HK-2 (cell line): Measurements from ENCODE around the gene KLK1.

Experiments
- DNase-seq: peaks from one replicate; pipeline ENCODE4 v3.0.0-alpha.2; 2018; ENCODE audit not compliant: unreplicated experiment

The KLK1 gene

GRCh38 chr19:50836543-50837195, 13.1 kb upstream of the KLK1 start:
- DNase-seq: no peak

GRCh38 chr19:50835785-50836542, 12.4 kb upstream of the KLK1 start:
- DNase-seq: peak; percentile 82

GRCh38 chr19:50835103-50835784, 11.7 kb upstream of the KLK1 start:
- DNase-seq: peak; percentile 37

GRCh38 chr19:50833802-50834167, 10.2 kb upstream of the KLK1 start:
- DNase-seq: no peak

GRCh38 chr19:50833117-50833801, 9.7 kb upstream of the KLK1 start, which contains the start of gene KLK15:
Gene KLK15, minus strand, starts transcription at chr19:50833574. Its CDS starts 2,082 bp downstream, at chr19:50831492.
- DNase-seq: no peak

- DNase-seq: no peak
Observed at GRCh38 chr19:50832666-50833065, 9.1 kb upstream of the KLK1 start.

GRCh38 chr19:50831026-50831396, 7.4 kb upstream of the KLK1 start:
- DNase-seq: no peak

- no peak for DNase-seq
Observed at GRCh38 chr19:50830266-50831025, 6.9 kb upstream of the KLK1 start.

- DNase-seq: no peak
Observed at GRCh38 chr19:50829801-50830200, 6.2 kb upstream of the KLK1 start.

- no peak for DNase-seq
Observed at GRCh38 chr19:50827476-50827875, 3.9 kb upstream of the KLK1 start.

- DNase-seq: no peak
Observed at GRCh38 chr19:50826492-50827240, 3.1 kb upstream of the KLK1 start.

- DNase-seq: no peak
Observed at GRCh38 chr19:50822661-50823208, 852 bp downstream of the KLK1 start.

- no peak for DNase-seq
Observed at GRCh38 chr19:50821622-50822021, 2.0 kb downstream of the KLK1 start.

GRCh38 chr19:50821248-50821612, 2.4 kb downstream of the KLK1 start:
- DNase-seq: no peak

- DNase-seq: no peak
Observed at GRCh38 chr19:50820549-50821247, 2.9 kb downstream of the KLK1 start.

- no peak for DNase-seq
Observed at GRCh38 chr19:50820086-50820485, 3.5 kb downstream of the KLK1 start.

GRCh38 chr19:50819636-50820035, 4.0 kb downstream of the KLK1 start:
- no peak for DNase-seq

- DNase-seq: no peak
Observed at GRCh38 chr19:50818859-50819472, 4.6 kb downstream of the KLK1 start.
